ENCODE data around the gene MUSTN1. TPM values are rescaled to one million over a fixed set of nuclear protein-coding genes. Genes with fewer than 3 reads are reported as not detected.

Gene MUSTN1
- polyA plus RNA-seq, 1 donor: 2.8 TPM

- Histone ChIP-seq H3K4me1 (ENCODE audit: control insufficient read depth, insufficient read depth, low read length) (no peaks in the 10 kb centered on the region), H3K27ac (ENCODE audit: low read length) (no peak overlapping the region), H3K9me3 (ENCODE audit: control insufficient read depth, low read depth, low read length) (no peaks in the 10 kb centered on the region), H3K4me3 (ENCODE audit: low read length) (no peak overlapping the region), H3K27me3 (ENCODE audit: control insufficient read depth, insufficient read depth, low read length) (no peaks in the 10 kb centered on the region), H3K36me3 (ENCODE audit: control insufficient read depth, insufficient read depth, low read length) (peaks cover 27% of the 10 kb centered on the region)
- DNase-seq: no peak
- no CpG with 5 or more reads among the region's 18 CpGs for WGBS (ENCODE audit: insufficient coverage, low lambda C conversion rate)
These were observed 9.6 kb upstream of the MUSTN1 start for GRCh38 chr3:52844290-52844975.

- no peak for DNase-seq
- no peak overlapping the region for H3K4me3 ChIP-seq (ENCODE audit: low read length)
- H3K36me3 ChIP-seq (ENCODE audit: control insufficient read depth, insufficient read depth, low read length): peaks cover 26% of the 10 kb centered on the region
- WGBS (ENCODE audit: insufficient coverage, low lambda C conversion rate): no CpG with 5 or more reads among the region's 2 CpGs
- H3K9me3 ChIP-seq (ENCODE audit: control insufficient read depth, low read depth, low read length): no peaks in the 10 kb centered on the region
- H3K4me1 ChIP-seq (ENCODE audit: control insufficient read depth, insufficient read depth, low read length): no peaks in the 10 kb centered on the region
- H3K27me3 ChIP-seq (ENCODE audit: control insufficient read depth, insufficient read depth, low read length): no peaks in the 10 kb centered on the region
- no peak overlapping the region for H3K27ac ChIP-seq (ENCODE audit: low read length)
These were observed 9.1 kb upstream of the MUSTN1 start for GRCh38 chr3:52843881-52844280.

GRCh38 chr3:52843108-52843865 is 8.5 kb upstream of the MUSTN1 start:
- Histone ChIP-seq H3K27me3 (ENCODE audit: control insufficient read depth, insufficient read depth, low read length) (no peaks in the 10 kb centered on the region), H3K36me3 (ENCODE audit: control insufficient read depth, insufficient read depth, low read length) (peaks cover 21% of the 10 kb centered on the region), H3K4me3 (ENCODE audit: low read length) (no peak overlapping the region), H3K27ac (ENCODE audit: low read length) (no peak overlapping the region), H3K4me1 (ENCODE audit: control insufficient read depth, insufficient read depth, low read length) (no peaks in the 10 kb centered on the region), H3K9me3 (ENCODE audit: control insufficient read depth, low read depth, low read length) (no peaks in the 10 kb centered on the region)
- DNase-seq: no peak
- 88% methylated on average over 3 of the region's 20 CpGs for WGBS (ENCODE audit: insufficient coverage, low lambda C conversion rate)

GRCh38 chr3:52842424-52842823 is 7.6 kb upstream of the MUSTN1 start:
- Histone ChIP-seq H3K27me3 (ENCODE audit: control insufficient read depth, insufficient read depth, low read length) (no peaks in the 10 kb centered on the region), H3K27ac (ENCODE audit: low read length) (no peak overlapping the region), H3K9me3 (ENCODE audit: control insufficient read depth, low read depth, low read length) (no peaks in the 10 kb centered on the region), H3K4me3 (ENCODE audit: low read length) (no peak overlapping the region), H3K36me3 (ENCODE audit: control insufficient read depth, insufficient read depth, low read length) (peaks cover 14% of the 10 kb centered on the region), H3K4me1 (ENCODE audit: control insufficient read depth, insufficient read depth, low read length) (no peaks in the 10 kb centered on the region)
- no CpG with 5 or more reads among the region's 7 CpGs for WGBS (ENCODE audit: insufficient coverage, low lambda C conversion rate)
- DNase-seq: no peak

- Histone ChIP-seq H3K9me3 (ENCODE audit: control insufficient read depth, low read depth, low read length) (no peaks in the 10 kb centered on the region), H3K4me3 (ENCODE audit: low read length) (no peak overlapping the region), H3K27me3 (ENCODE audit: control insufficient read depth, insufficient read depth, low read length) (no peaks in the 10 kb centered on the region), H3K27ac (ENCODE audit: low read length) (no peak overlapping the region), H3K36me3 (ENCODE audit: control insufficient read depth, insufficient read depth, low read length) (peaks cover 11% of the 10 kb centered on the region), H3K4me1 (ENCODE audit: control insufficient read depth, insufficient read depth, low read length) (no peaks in the 10 kb centered on the region)
- WGBS (ENCODE audit: insufficient coverage, low lambda C conversion rate): no CpG with 5 or more reads among the region's 12 CpGs
- DNase-seq: no peak
These were observed 7.1 kb upstream of the MUSTN1 start for GRCh38 chr3:52841981-52842340.

GRCh38 chr3:52841211-52841980 is 6.6 kb upstream of the MUSTN1 start:
- Histone ChIP-seq H3K27me3 (ENCODE audit: control insufficient read depth, insufficient read depth, low read length) (no peaks in the 10 kb centered on the region), H3K9me3 (ENCODE audit: control insufficient read depth, low read depth, low read length) (no peaks in the 10 kb centered on the region), H3K4me1 (ENCODE audit: control insufficient read depth, insufficient read depth, low read length) (no peaks in the 10 kb centered on the region), H3K4me3 (ENCODE audit: low read length) (no peak overlapping the region), H3K36me3 (ENCODE audit: control insufficient read depth, insufficient read depth, low read length) (peaks cover 11% of the 10 kb centered on the region), H3K27ac (ENCODE audit: low read length) (no peak overlapping the region)
- no peak for DNase-seq
- WGBS (ENCODE audit: insufficient coverage, low lambda C conversion rate): 100% methylated on average over 3 of the region's 12 CpGs

DNA sequence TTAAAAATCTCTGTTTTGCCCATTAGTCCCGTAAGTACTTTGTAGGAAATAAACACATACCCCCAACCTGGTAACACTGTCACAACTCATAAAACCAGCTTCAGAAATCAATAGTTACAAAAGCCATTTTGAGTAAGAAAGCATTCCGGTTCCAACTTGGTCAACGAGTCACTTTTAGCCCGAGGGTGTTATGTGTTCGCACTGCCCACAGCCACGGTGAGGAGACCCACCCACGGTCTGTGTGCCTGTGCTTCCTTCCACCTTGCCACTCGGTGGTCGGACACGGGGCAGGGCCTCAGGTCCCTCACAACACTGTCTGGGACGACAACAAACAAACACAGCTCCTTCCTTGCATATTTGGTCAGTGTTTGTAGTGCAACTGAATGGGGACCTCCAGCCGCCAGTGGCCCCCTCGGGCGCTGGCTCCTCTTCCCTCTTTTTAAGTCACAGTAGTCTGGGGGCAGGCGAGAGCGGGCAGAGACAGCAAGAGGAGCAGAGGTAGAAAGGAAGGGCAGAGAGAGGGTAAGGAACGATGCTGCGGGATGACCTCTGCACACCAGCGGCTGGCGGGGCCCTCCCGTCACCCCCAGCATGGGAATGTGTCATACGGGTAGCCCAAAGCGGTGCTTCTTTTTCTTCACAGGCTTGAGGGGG is 5.2 kb upstream of the MUSTN1 start:
- no peaks in the 10 kb centered on the region for H3K9me3 ChIP-seq (ENCODE audit: control insufficient read depth, low read depth, low read length)
- H3K36me3 ChIP-seq (ENCODE audit: control insufficient read depth, insufficient read depth, low read length): peaks cover 11% of the 10 kb centered on the region
- no CpG with 5 or more reads among the region's 23 CpGs for WGBS (ENCODE audit: insufficient coverage, low lambda C conversion rate)
- no peak for DNase-seq
- no peaks in the 10 kb centered on the region for H3K27me3 ChIP-seq (ENCODE audit: control insufficient read depth, insufficient read depth, low read length)
- H3K4me1 ChIP-seq (ENCODE audit: control insufficient read depth, insufficient read depth, low read length): peaks cover 2% of the 10 kb centered on the region
- H3K4me3 ChIP-seq (ENCODE audit: low read length): no peak overlapping the region
- H3K27ac ChIP-seq (ENCODE audit: low read length): no peak overlapping the region

GRCh38 chr3:52839268-52839575 is 4.4 kb upstream of the MUSTN1 start:
- Histone ChIP-seq H3K27me3 (ENCODE audit: control insufficient read depth, insufficient read depth, low read length) (no peaks in the 10 kb centered on the region), H3K27ac (ENCODE audit: low read length) (no peak overlapping the region), H3K4me3 (ENCODE audit: low read length) (no peak overlapping the region), H3K4me1 (ENCODE audit: control insufficient read depth, insufficient read depth, low read length) (peaks cover 3% of the 10 kb centered on the region), H3K36me3 (ENCODE audit: control insufficient read depth, insufficient read depth, low read length) (peaks cover 11% of the 10 kb centered on the region), H3K9me3 (ENCODE audit: control insufficient read depth, low read depth, low read length) (no peaks in the 10 kb centered on the region)
- DNase-seq: no peak
- WGBS (ENCODE audit: insufficient coverage, low lambda C conversion rate): no CpG with 5 or more reads among the region's 2 CpGs

DNA sequence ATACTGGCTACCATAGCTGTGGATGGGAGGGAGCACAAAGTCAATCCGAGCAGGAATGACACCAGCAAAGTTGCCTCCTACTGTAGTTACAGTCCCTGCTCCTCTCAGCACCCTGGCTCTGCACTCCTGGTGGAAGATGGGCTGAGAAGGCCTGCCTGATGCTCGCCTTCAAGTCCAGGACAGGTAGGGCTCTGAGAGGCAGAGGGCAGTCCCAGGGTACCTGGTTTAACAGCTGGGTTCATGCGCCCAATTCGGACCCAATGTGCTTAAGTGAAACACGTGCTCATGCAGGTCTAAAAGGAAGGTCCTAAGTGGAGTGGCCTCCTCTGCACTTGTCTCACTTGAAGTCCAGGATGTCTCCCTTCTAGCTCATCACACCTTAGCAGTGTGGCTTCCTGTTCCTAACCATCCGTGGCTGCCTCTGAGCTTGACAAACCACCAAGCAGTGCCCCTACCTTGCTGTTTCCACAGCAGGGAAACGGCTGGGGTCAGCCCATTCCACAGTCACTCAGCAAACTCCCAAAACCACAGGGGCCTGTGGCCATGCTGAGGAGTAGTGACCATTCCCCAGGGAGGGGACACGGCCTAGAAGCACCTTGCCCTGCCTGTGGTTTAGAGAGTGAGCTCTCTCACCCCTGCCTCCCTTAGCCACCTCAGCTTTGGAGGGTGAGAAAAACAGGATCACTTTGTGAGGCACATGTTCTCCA is 3.9 kb upstream of the MUSTN1 start:
- no peak overlapping the region for H3K4me3 ChIP-seq (ENCODE audit: low read length)
- H3K9me3 ChIP-seq (ENCODE audit: control insufficient read depth, low read depth, low read length): no peaks in the 10 kb centered on the region
- H3K27ac ChIP-seq (ENCODE audit: low read length): no peak overlapping the region
- H3K27me3 ChIP-seq (ENCODE audit: control insufficient read depth, insufficient read depth, low read length): no peaks in the 10 kb centered on the region
- no CpG with 5 or more reads among the region's 8 CpGs for WGBS (ENCODE audit: insufficient coverage, low lambda C conversion rate)
- H3K36me3 ChIP-seq (ENCODE audit: control insufficient read depth, insufficient read depth, low read length): peaks cover 11% of the 10 kb centered on the region
- H3K4me1 ChIP-seq (ENCODE audit: control insufficient read depth, insufficient read depth, low read length): peaks cover 3% of the 10 kb centered on the region
- DNase-seq: no peak

DNA sequence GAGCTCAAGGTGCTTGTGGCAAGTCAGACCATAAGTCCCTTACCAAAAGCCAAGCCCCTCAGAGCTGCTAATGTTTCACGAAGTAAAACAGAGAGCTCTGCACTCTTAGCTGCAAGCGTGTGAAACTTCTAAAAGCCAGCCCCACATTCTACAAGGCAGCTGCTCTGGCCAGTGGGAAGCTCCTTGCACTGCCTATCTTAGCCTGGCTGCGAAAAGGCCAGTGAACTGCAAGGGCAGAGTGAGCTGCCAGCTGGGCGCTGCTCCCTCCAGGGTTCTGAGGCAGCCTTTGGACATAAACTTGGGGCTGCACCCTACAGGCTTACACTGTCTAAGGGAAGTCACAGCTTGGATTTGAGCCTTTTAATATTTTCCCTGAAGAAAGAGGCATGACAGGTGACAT is 2.2 kb upstream of the MUSTN1 start:
- no peaks in the 10 kb centered on the region for H3K9me3 ChIP-seq (ENCODE audit: control insufficient read depth, low read depth, low read length)
- H3K4me3 ChIP-seq (ENCODE audit: low read length): no peak overlapping the region
- H3K4me1 ChIP-seq (ENCODE audit: control insufficient read depth, insufficient read depth, low read length): peaks cover 3% of the 10 kb centered on the region
- DNase-seq: no peak
- WGBS (ENCODE audit: insufficient coverage, low lambda C conversion rate): no CpG with 5 or more reads among the region's 4 CpGs
- H3K36me3 ChIP-seq (ENCODE audit: control insufficient read depth, insufficient read depth, low read length): peaks cover 4% of the 10 kb centered on the region
- H3K27me3 ChIP-seq (ENCODE audit: control insufficient read depth, insufficient read depth, low read length): no peaks in the 10 kb centered on the region
- H3K27ac ChIP-seq (ENCODE audit: low read length): no peak overlapping the region
